Nephron progenitor cell (in vitro differentiated cells): ENCODE measurements around the gene ATP2A1.

ENCODE experiments used
- DNase-seq: peaks from one replicate; pipeline ENCODE4 v3.0.0; 2021
- H3K27ac Mint-ChIP-seq: 2 replicates; pipeline ENCODE4 v1.8.0; 2021; ENCODE audit warnings: mild to moderate bottlenecking, moderate library complexity, mixed read lengths
- H3K27me3 Mint-ChIP-seq: 2 replicates; pipeline ENCODE4 v1.8.0; 2021; ENCODE audit warnings: mild to moderate bottlenecking, low read depth, mixed read lengths; ENCODE audit not compliant: poor library complexity
- H3K36me3 Mint-ChIP-seq: 2 replicates; pipeline ENCODE4 v1.8.0; 2021; ENCODE audit warnings: low read depth, mixed read lengths
- H3K4me1 Mint-ChIP-seq: 2 replicates; pipeline ENCODE4 v1.8.0; 2021; ENCODE audit warnings: mixed read lengths
- H3K4me3 Mint-ChIP-seq: 2 replicates; pipeline ENCODE4 v1.8.0; 2021; ENCODE audit warnings: mild to moderate bottlenecking, moderate library complexity, mixed read lengths
- H3K9me3 Mint-ChIP-seq: 2 replicates; pipeline ENCODE4 v1.8.0; 2021; ENCODE audit warnings: mild to moderate bottlenecking, moderate library complexity, mixed read lengths
- CTCF ChIP-seq: fragments of 200-600 bp; sonication (generic); IDR thresholded peaks from 2 replicates; pipeline ENCODE4 v1.5.0; 2021; ENCODE audit warnings: antibody characterized with exemption

The ATP2A1 gene

GRCh38 chr16:28839899-28840298, 38.4 kb upstream of the ATP2A1 start:
- no peak for DNase-seq
- Mint-ChIP-seq H3K27ac (peak overlapping the region; percentile 91), H3K27me3 (no peaks in the 10 kb centered on the region), H3K4me3 (no peak overlapping the region), H3K4me1 (peaks cover 6% of the 10 kb centered on the region), H3K9me3 (no peaks in the 10 kb centered on the region), H3K36me3 (peaks cover 36% of the 10 kb centered on the region)
- no peak for TF ChIP-seq CTCF

DNA sequence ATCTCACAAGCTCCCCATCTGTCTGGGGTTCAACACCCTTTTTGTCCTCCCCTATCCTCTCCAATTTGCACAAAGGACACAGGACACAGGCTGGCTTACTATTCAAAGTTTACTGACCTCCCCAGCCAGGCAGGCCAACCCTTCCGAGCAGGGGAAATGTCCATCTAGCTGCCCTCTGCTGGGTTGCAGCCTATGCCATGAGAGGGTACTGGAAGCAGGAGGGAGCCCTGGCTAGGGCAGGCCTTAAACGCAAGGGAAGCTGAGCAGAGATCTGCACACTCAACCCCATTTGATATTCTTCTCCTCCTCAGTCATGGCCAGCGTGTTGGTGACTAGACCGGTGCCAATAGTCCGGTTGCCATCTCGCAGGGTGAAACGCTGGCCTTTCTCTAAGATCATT, 35.6 kb upstream of the ATP2A1 start:
- Mint-ChIP-seq H3K27ac (peak overlapping the region; percentile 92), H3K4me3 (no peak overlapping the region)

GRCh38 chr16:28843766-28844165, 34.5 kb upstream of the ATP2A1 start:
- no peak overlapping the region for H3K27ac Mint-ChIP-seq
- no peak for DNase-seq

More for the DNA sequence above, 35.6 kb upstream of the ATP2A1 start:
- TF ChIP-seq CTCF = no peak
- peaks cover 28% of the 10 kb centered on the region for H3K4me1 Mint-ChIP-seq
- no peak for DNase-seq
- no peaks in the 10 kb centered on the region for H3K9me3 Mint-ChIP-seq
- peaks cover 39% of the 10 kb centered on the region for H3K36me3 Mint-ChIP-seq
- H3K27me3 Mint-ChIP-seq = no peaks in the 10 kb centered on the region

DNA sequence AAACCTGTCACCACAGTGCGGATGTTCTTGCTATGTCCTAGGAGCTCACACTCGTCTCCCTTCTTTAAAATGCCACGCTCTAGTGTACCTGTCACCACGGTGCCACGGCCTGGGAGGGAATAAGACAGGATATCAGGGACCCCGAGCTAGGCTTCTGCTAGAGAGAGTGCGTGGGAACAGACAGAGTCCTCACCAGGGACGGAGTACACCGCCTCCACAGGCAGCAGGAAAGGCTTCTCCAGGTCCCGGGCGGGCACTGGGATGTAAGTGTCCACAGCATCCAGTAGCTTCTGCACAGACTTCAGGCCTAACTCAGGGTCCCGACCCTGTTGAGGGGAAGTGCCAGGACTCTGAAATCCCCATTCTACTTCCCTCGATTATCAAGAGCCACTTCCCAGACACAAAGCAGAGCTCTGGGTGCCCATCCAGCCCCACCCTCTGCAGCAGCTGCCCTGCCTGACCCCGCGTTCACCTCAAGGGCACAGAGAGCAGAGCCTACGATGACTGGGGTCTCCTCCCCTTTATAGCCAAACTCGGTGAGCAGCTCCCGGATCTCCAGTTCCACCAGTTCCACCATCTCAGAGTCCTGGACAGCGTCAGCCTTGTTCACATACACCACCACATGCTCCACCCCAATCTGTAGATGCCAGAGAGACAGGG, 33.9 kb upstream of the ATP2A1 start:
- H3K27ac Mint-ChIP-seq = no peak overlapping the region
- peaks cover 28% of the 10 kb centered on the region for H3K4me1 Mint-ChIP-seq
- DNase-seq = no peak
- no peaks in the 10 kb centered on the region for H3K27me3 Mint-ChIP-seq
- H3K9me3 Mint-ChIP-seq = no peaks in the 10 kb centered on the region
- H3K36me3 Mint-ChIP-seq = peaks cover 24% of the 10 kb centered on the region
- H3K4me3 Mint-ChIP-seq = peak overlapping the region; percentile 98
- no peak for TF ChIP-seq CTCF

More at GRCh38 chr16:28843766-28844165, 34.5 kb upstream of the ATP2A1 start:
- Mint-ChIP-seq H3K9me3 (no peaks in the 10 kb centered on the region), H3K4me3 (peak overlapping the region; percentile 48), H3K36me3 (peaks cover 28% of the 10 kb centered on the region), H3K27me3 (no peaks in the 10 kb centered on the region), H3K4me1 (peaks cover 28% of the 10 kb centered on the region)
- no peak for TF ChIP-seq CTCF

DNA sequence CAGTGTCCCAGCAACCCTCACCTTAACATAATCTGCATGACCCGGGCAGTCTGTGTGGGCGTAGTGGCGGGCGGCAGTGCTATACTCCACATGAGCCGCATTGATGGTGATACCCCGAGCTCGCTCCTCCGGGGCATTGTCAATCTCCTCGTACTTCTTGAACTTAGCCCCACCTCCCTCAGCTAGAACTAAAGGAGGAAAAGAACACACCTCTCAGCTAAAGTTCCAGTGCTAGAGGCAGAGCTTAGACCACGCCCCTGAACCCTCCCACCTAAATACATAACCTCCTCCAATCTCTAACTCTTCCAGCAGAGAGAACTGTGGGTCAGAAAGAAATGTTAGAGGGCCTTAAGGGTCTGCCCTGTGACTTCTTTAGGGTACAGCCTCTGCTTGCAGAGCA, 33.0 kb upstream of the ATP2A1 start:
- Mint-ChIP-seq H3K4me3 (peak overlapping the region; percentile 98), H3K36me3 (peaks cover 20% of the 10 kb centered on the region), H3K27ac (peak overlapping the region; percentile 97), H3K4me1 (peaks cover 28% of the 10 kb centered on the region), H3K27me3 (no peaks in the 10 kb centered on the region), H3K9me3 (no peaks in the 10 kb centered on the region)
- no peak for TF ChIP-seq CTCF
- no peak for DNase-seq

GRCh38 chr16:28845761-28846079, 32.6 kb upstream of the ATP2A1 start:
- Mint-ChIP-seq H3K27me3 (no peaks in the 10 kb centered on the region), H3K36me3 (peaks cover 20% of the 10 kb centered on the region), H3K27ac (peak overlapping the region; percentile 97), H3K9me3 (no peaks in the 10 kb centered on the region), H3K4me3 (peak overlapping the region; percentile 98), H3K4me1 (peaks cover 28% of the 10 kb centered on the region)
- no peak for TF ChIP-seq CTCF
- DNase-seq = no peak
